ENCODE measurements around the gene FLRT1. TPM values are rescaled to one million over a fixed set of nuclear protein-coding genes. Genes with fewer than 3 reads are reported as not detected.
A peak's percentile ranks its signal among the peaks of the same experiment; 100 is the strongest.

FLRT1 gene
- under 1 TPM in 3 of 4 donors, not detected in 1; 0.08 to 0.62 (median 0.15) TPM for total RNA-seq

- DNase-seq (ENCODE audit: low spot score in 2 of 2) = no peak
- TF ChIP-seq CTCF (IDR thresholded peaks at IDR 0.05) (no peak), POLR2A (IDR thresholded peaks at IDR 0.05) (no peak)
- peak within 1 kb of the TSS; percentile 20 for H3K4me3 ChIP-seq (ENCODE audit: low read depth, poor library complexity, severe bottlenecking)
- whole genome bisulfite sequencing, 2 donors = no CpG with 5 or more reads among the region's 64 CpGs
- intact Hi-C loops (cut with DNase I; ENCODE audit: low total_unique reads) = no loop called here
These were observed at the start of gene FLRT1 for GRCh38 chr11:64035576-64035975. Gene FLRT1, plus strand, starts transcription at chr11:64035931. Its CDS starts 80,337 bp downstream, at chr11:64116268.

- intact Hi-C loops (cut with DNase I; ENCODE audit: low total_unique reads) = no loop called here
- peak within 1 kb of the TSS; percentile 91 for H3K4me3 ChIP-seq (ENCODE audit: low read depth, poor library complexity, severe bottlenecking)
- TF ChIP-seq POLR2A (IDR thresholded peaks at IDR 0.05) (peak in 1 of 2 donors; percentile 11), CTCF (IDR thresholded peaks at IDR 0.05) (no peak)
- peak; percentile 90 to 98 for DNase-seq (ENCODE audit: low spot score in 2 of 2)
- 0 to 2% methylated on average over 12 to 46 of the region's 63 CpGs for WGBS, 2 donors
These were observed 49.4 kb upstream of the FLRT1 start, which contains the start of gene OTUB1 for GRCh38 chr11:63986156-63986931. Gene OTUB1, plus strand, starts transcription at chr11:63986438. Its CDS starts 19 bp downstream, at chr11:63986457.

GRCh38 chr11:63986932-63987513, 48.7 kb upstream of the FLRT1 start:
- DNase-seq (ENCODE audit: low spot score in 2 of 2) = no peak
- intact Hi-C loops (cut with DNase I; ENCODE audit: low total_unique reads) = no loop called here
- TF ChIP-seq CTCF (IDR thresholded peaks at IDR 0.05) = no peak
- no peak for TF ChIP-seq POLR2A (IDR thresholded peaks at IDR 0.05)
- H3K4me3 ChIP-seq (ENCODE audit: low read depth, poor library complexity, severe bottlenecking) = peak overlapping the region; percentile 91
- 38 to 41% methylated on average over 18 to 24 of the region's 25 CpGs for WGBS, 2 donors

GRCh38 chr11:63991558-63991957, 44.2 kb upstream of the FLRT1 start:
- WGBS, 2 donors = 84 to 85% methylated on average over 10 of the region's 10 CpGs
- TF ChIP-seq CTCF (IDR thresholded peaks at IDR 0.05) (no peak), POLR2A (IDR thresholded peaks at IDR 0.05) (no peak)
- DNase-seq (ENCODE audit: low spot score in 2 of 2) = no peak
- no peak overlapping the region for H3K4me3 ChIP-seq (ENCODE audit: low read depth, poor library complexity, severe bottlenecking)
- intact Hi-C loops (cut with DNase I; ENCODE audit: low total_unique reads) = no loop called here

- H3K4me3 ChIP-seq (ENCODE audit: low read depth, poor library complexity, severe bottlenecking) = no peak overlapping the region
- intact Hi-C loops (cut with DNase I; ENCODE audit: low total_unique reads) = no loop called here
- DNase-seq (ENCODE audit: low spot score in 2 of 2) = no peak
- WGBS, 2 donors = 73 to 89% methylated on average over 5 of the region's 5 CpGs
- TF ChIP-seq CTCF (IDR thresholded peaks at IDR 0.05) (no peak), POLR2A (IDR thresholded peaks at IDR 0.05) (no peak)
These were observed 42.6 kb upstream of the FLRT1 start for GRCh38 chr11:63993100-63993499.

Measured in lower leg skin (tissue), 4 donors.